IMR-90 (cell line): ENCODE measurements around the gene MPL. TPM values are rescaled to one million over a fixed set of nuclear protein-coding genes. Genes with fewer than 3 reads are reported as not detected.

ENCODE experiments used
- ATAC-seq: fragments of 200-7000 bp; cut with Tn5 transposase; 2 replicates; pipeline ENCODE4 v1.9.1; 2020; ENCODE audit warnings: low read depth, mild to moderate bottlenecking, moderate library complexity
- BruUV-seq: library from RNA; stranded (reverse); fragments of 400-500 nt; replicated peaks from 2 replicates; lab custom pipeline; 2021; lab: Mats Ljungman, UMichigan
- CTCF ChIA-PET: fragments of 300-600 bp; formaldehyde crosslinking; extraction: SDS; loops from one replicate; lab custom pipeline; 2021; ENCODE audit warnings: antibody characterized with exemption; lab: Yijun Ruan, JAX
- POLR2A ChIA-PET: fragments of 300-600 bp; sonication (Branson Sonifier 250); formaldehyde crosslinking; loops from one replicate; lab custom pipeline; 2022; ENCODE audit warnings: antibody characterized with exemption; ENCODE audit not compliant: unreplicated experiment; lab: Charles Lee
- DNase-seq: peaks from one replicate; pipeline ENCODE4 v3.0.0; 2013
- H2AFZ ChIP-seq: replicated peaks from 2 replicates; pipeline ENCODE3; 2013; ENCODE audit warnings: low read length, mild to moderate bottlenecking; ENCODE audit not compliant: poor library complexity
- H2AK5ac ChIP-seq: 2 replicates; pipeline ENCODE4 v1.6.1; 2013; ENCODE audit warnings: low read depth, low read length, inconsistent platforms
- H2AK9ac ChIP-seq: replicated peaks from 2 replicates; pipeline ENCODE3; 2013; ENCODE audit warnings: mild to moderate bottlenecking, low read depth, low read length, moderate library complexity; ENCODE audit not compliant: poor library complexity
- H2BK120ac ChIP-seq: 2 replicates; pipeline ENCODE4 v1.6.1; 2013; ENCODE audit warnings: low read depth, low read length, inconsistent platforms
- H2BK15ac ChIP-seq: 3 replicates; pipeline ENCODE4 v1.6.1; 2013; ENCODE audit warnings: low read depth, low read length, inconsistent platforms
- H2BK20ac ChIP-seq: 2 replicates; pipeline ENCODE4 v1.6.1; 2013; ENCODE audit warnings: low read depth, mild to moderate bottlenecking, inconsistent platforms, low read length, moderate library complexity
- H2BK5ac ChIP-seq: 2 replicates; pipeline ENCODE4 v1.6.1; 2013; ENCODE audit warnings: mild to moderate bottlenecking, low read depth, low read length, inconsistent platforms; ENCODE audit not compliant: poor library complexity, severe bottlenecking
- H3K14ac ChIP-seq: replicated peaks from 2 replicates; pipeline ENCODE4 v1.6.1; 2013; ENCODE audit warnings: low read depth, low read length, inconsistent platforms
- H3K18ac ChIP-seq: 2 replicates; pipeline ENCODE4 v1.6.1; 2013; ENCODE audit warnings: low read depth, low read length, control low read depth
- H3K23ac ChIP-seq: 2 replicates; pipeline ENCODE4 v1.6.1; 2013; ENCODE audit warnings: low read depth, low read length, inconsistent platforms
- H3K27ac ChIP-seq: 2 replicates; pipeline ENCODE4 v1.5.1; 2013; ENCODE audit warnings: mild to moderate bottlenecking, control low read depth, low read length; ENCODE audit not compliant: insufficient read depth
- H3K27me3 ChIP-seq: 2 replicates; pipeline ENCODE4 v1.6.1; 2013; ENCODE audit warnings: low read length; ENCODE audit not compliant: control insufficient read depth, insufficient read depth
- H3K36me3 ChIP-seq: 2 replicates; pipeline ENCODE4 v1.6.1; 2013; ENCODE audit warnings: low read length, mixed read lengths; ENCODE audit not compliant: control insufficient read depth, insufficient read depth
- H3K4ac ChIP-seq: 2 replicates; pipeline ENCODE4 v1.6.1; 2013; ENCODE audit warnings: low read depth, low read length, inconsistent platforms
- H3K4me1 ChIP-seq: 2 replicates; pipeline ENCODE4 v1.6.1; 2013; ENCODE audit warnings: low read length, mixed read lengths; ENCODE audit not compliant: control insufficient read depth, insufficient read depth
- H3K4me2 ChIP-seq: 2 replicates; pipeline ENCODE4 v1.6.1; 2013; ENCODE audit warnings: low read depth, mild to moderate bottlenecking, control low read depth, low read length, moderate library complexity
- H3K4me3 ChIP-seq: 2 replicates; pipeline ENCODE4 v1.5.1; 2013; ENCODE audit warnings: low read depth, mild to moderate bottlenecking, control low read depth, low read length, moderate library complexity; ENCODE audit not compliant: insufficient read depth
- H3K56ac ChIP-seq: 2 replicates; pipeline ENCODE4 v1.6.1; 2013; ENCODE audit warnings: low read length, inconsistent platforms; ENCODE audit not compliant: insufficient read depth; ENCODE audit errors: extremely low read depth
- H3K79me1 ChIP-seq, 2 experiments: 2 replicates each; pipeline ENCODE4 v1.6.1; 2013; ENCODE audit warnings: low read length in 2 of 2, inconsistent platforms in 1 of 2, low read depth in 1 of 2
- H3K9ac ChIP-seq: 2 replicates; pipeline ENCODE4 v1.6.1; 2013; ENCODE audit warnings: low read depth, low read length, control low read depth
- H3K9me1 ChIP-seq: 2 replicates; pipeline ENCODE4 v1.6.1; 2013; ENCODE audit warnings: low read length, inconsistent platforms; ENCODE audit not compliant: insufficient read depth
- H3K9me3 ChIP-seq: 2 replicates; pipeline ENCODE4 v1.6.1; 2013; ENCODE audit warnings: low read length; ENCODE audit not compliant: control insufficient read depth, insufficient read depth
- H4K20me1 ChIP-seq: 2 replicates; pipeline ENCODE4 v1.6.1; 2013; ENCODE audit warnings: low read length, inconsistent platforms; ENCODE audit not compliant: insufficient read depth
- H4K5ac ChIP-seq: 2 replicates; pipeline ENCODE4 v1.6.1; 2013; ENCODE audit warnings: mild to moderate bottlenecking, low read depth, low read length, control low read depth
- H4K8ac ChIP-seq, 2 experiments: 2 replicates each; pipeline ENCODE4 v1.6.1; 2013; ENCODE audit warnings: low read depth in 2 of 2, low read length in 2 of 2, control low read depth in 1 of 2, inconsistent platforms in 1 of 2
- H4K91ac ChIP-seq: 2 replicates; pipeline ENCODE4 v1.6.1; 2013; ENCODE audit warnings: low read depth, low read length, inconsistent platforms; ENCODE audit not compliant: insufficient read depth
- MAZ ChIP-seq: IDR thresholded peaks from 2 replicates; pipeline ENCODE4 v1.6.1; 2012; ENCODE audit warnings: low read depth, mild to moderate bottlenecking, low read length, improper control_type of control experiment, moderate library complexity, borderline replicate concordance
- POLR2A ChIP-seq: IDR thresholded peaks from 2 replicates; pipeline ENCODE4 v1.6.1; 2012; ENCODE audit warnings: mild to moderate bottlenecking, low read depth, low read length
- WGBS, 2 experiments: methylation state at CpG; one replicate each; pipeline versions ENCODE4 v1.1.5 to v1.1.7; 2013; ENCODE audit warnings: missing lambda C conversion rate in 2 of 2; ENCODE audit not compliant: insufficient read length in 1 of 2; ENCODE audit errors: extremely low coverage in 2 of 2; 5-methylcytosine and 5-hydroxymethylcytosine counted together
- dilution Hi-C: fragments of 300-500 bp; cut with HindIII; formaldehyde crosslinking; loops from one replicate; pipeline ENCODE4 v1.14.3; 2018; ENCODE audit warnings: low sequenced_read_pairs; ENCODE audit not compliant: unreplicated experiment
- in situ Hi-C: fragments of 300-500 bp; cut with MboI; formaldehyde crosslinking; loops from 3 replicates; pipeline ENCODE4 v1.14.3; 2019; ENCODE audit warnings: low sequenced_read_pairs, inconsistent platforms, mixed read lengths
- intact Hi-C: fragments of 100-400 bp; cut with micrococcal nuclease; formaldehyde crosslinking; loops from 2 replicates; pipeline ENCODE4 v1.10.0; 2022
- polyA plus RNA-seq, 3 experiments: library from polyadenylated mRNA; depleted of rRNA; stranded (reverse); fragments of >200 nt; gene quantifications; 2 replicates each; pipeline ENCODE4 v1.2.3, GENCODE V29; 2012; ENCODE audit warnings: low replicate concordance in 1 of 3
- total RNA-seq: library from RNA; depleted of rRNA; stranded (reverse); fragments of >200 nt; gene quantifications from 2 replicates; pipeline ENCODE4 v1.2.3, GENCODE V29; 2012

MPL gene
- total and polyA plus RNA-seq, 2 of the 4 experiments (the other 2 are of a cell fraction) = 0.12 TPM; not detected in 1

DNA sequence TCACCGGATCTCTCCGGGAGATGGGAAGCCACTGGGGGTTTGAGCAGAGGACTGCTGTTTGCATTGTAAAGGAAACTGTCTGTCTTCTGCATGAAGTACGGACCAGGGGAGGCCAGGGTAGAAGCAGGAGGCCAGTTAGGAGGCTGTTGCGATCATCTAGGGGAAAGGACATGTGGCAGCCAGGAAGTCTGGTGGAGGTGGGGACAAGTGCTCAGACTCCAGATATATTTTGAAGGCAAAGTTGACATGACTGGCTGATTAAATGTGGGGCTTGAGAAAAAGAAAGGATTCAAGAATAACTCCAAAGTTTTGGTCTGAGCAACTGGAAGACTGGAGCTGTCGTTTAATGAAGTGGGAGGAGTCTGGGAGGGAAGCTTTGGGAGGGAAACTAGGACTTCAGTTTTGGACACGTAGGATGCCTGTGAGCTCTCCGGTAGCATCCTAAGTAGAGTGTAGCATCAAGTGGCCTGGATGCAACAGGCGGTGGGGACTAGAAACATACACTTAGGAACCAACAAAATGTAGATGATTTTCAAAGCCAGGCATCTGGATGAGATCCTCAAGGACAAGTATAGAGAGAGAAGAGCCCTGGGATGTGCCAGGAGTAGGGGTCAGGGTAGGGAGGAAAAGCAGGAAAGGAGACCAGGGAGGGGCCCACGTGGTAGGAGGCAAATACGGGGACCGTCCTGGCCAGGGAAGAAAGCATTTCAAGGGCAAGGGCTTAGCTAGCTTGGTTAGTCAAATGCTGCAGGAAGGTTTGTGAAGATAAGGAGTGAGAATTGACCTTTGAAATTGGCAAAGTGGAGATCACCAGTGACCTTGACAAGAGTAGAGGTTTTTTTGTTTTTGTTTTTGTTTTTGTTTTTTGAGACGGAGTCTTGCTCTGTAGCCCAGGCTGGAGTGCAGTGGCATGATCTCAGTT lies 48.6 kb upstream of the MPL start:
- no peak overlapping the region for H2AFZ ChIP-seq
- no peaks in the 10 kb centered on the region for H3K9me3 ChIP-seq
- H2BK15ac ChIP-seq = no peak overlapping the region
- H3K36me3 ChIP-seq = no peaks in the 10 kb centered on the region
- no peak overlapping the region for H3K18ac ChIP-seq
- H3K9me1 ChIP-seq = peaks cover 2% of the 10 kb centered on the region; the same call in 1 of the 2 replicates
- ATAC-seq = no peak
- no peaks in the 10 kb centered on the region; the same call in 1 of the 2 replicates for H3K4me1 ChIP-seq
- 57% methylated on average over 5 of the region's 12 CpGs; no CpG with 5 or more reads in 1 of the 2 experiments for WGBS, 2 experiments
- no peak overlapping the region for H4K91ac ChIP-seq
- H4K5ac ChIP-seq = no peak overlapping the region
- in situ Hi-C loops (no loop called here), dilution Hi-C loops (no loop called here), intact Hi-C loops (no loop called here)
- no peak overlapping the region for H3K4me2 ChIP-seq
- no peak overlapping the region for H2AK5ac ChIP-seq
- H3K27me3 ChIP-seq = peaks cover 23% of the 10 kb centered on the region
- DNase-seq = no peak
- H3K4me3 ChIP-seq = no peak overlapping the region
- no peak overlapping the region for H3K9ac ChIP-seq
- no peak overlapping the region for H3K14ac ChIP-seq
- TF ChIP-seq MAZ (no peak), POLR2A (no peak)
- no peak overlapping the region for H3K4ac ChIP-seq
- H4K8ac ChIP-seq = no peak overlapping the region
- H2BK120ac ChIP-seq = no peak overlapping the region
- H3K56ac ChIP-seq = no peak overlapping the region
- no TSS peak for BruUV-seq
- H4K20me1 ChIP-seq = no peaks in the 10 kb centered on the region
- POLR2A ChIA-PET = no interaction called here
- H2AK9ac ChIP-seq = peak overlapping the region; percentile 0
- H2BK5ac ChIP-seq = no peak overlapping the region
- CTCF ChIA-PET = no interaction called here
- H3K79me1 ChIP-seq = no peaks in the 10 kb centered on the region
- no peak overlapping the region for H3K27ac ChIP-seq
- H2BK20ac ChIP-seq = no peak overlapping the region
- H3K23ac ChIP-seq = no peak overlapping the region
